ENCODE results near the gene OBSCN.
"Not testable (repeated sequence)": the region's sequence is repeated elsewhere in the genome, so short reads cannot be mapped to it uniquely, and the experiment has no call there.

Gene OBSCN

DNA sequence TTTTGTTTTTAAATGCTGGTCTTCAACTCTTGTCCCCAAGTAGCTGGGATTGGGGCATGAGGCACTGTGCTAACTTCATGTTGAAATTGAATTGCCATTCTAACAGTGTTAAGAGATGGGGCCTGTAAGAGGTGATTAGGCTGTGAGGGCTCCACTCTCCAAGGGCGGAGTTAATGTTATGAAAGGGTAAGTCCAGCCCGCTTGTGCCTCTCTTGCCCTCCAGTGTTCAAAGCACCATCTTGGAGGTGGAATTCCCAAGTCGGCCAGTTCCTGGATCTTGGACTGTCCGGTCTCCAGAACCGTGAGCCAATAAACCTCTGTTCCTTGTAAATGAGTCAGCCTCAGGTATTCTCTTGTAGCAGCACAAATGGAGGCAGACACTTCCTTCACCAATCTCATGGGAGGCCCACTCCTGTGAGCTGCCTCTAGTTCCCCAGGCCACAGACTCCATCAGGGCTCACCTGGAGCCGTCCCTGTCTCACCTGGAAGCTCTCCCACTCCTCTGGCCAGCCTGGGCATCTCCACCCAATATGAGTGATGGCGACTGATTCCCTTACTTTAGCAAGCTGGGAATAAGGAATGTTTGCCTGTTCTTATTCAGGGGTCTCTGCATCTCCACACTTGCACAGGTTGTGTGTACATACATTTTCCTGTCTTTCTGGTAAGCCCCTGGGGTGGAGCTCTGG lies 26.7 kb upstream of the OBSCN start:
- H3K4me3 ChIP-seq (ENCODE audit: low read depth, low read length) = no peak overlapping the region
- DNase-seq (ENCODE audit: low read depth) = no peak

DNA sequence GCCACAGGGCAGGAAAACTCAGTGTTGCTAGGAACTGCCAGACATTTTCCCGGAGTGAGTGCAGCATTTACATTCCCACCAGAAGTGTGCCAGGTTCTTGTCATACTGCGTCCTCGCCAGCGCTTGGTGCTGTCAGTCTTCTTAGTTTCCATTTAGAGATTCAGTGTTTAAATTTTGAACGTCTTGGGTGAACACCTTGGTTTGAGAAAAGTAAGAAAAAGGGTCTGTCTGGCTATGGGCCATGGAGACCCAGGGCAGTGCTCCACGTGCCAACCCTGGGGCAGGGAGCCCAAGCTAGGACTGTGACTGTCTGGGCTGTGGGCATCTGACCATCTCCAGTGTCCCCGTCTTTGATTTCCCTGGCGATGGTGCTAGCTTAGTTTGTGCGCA lies 26.2 kb upstream of the OBSCN start:
- DNase-seq (ENCODE audit: low read depth) = no peak
- H3K4me3 ChIP-seq (ENCODE audit: low read depth, low read length) = no peak overlapping the region

GRCh38 chr1:228182296-228183030 lies 25.4 kb upstream of the OBSCN start:
- DNase-seq (ENCODE audit: low read depth) = no peak
- H3K4me3 ChIP-seq (ENCODE audit: low read depth, low read length) = no peak overlapping the region

GRCh38 chr1:228184152-228184551 lies 23.7 kb upstream of the OBSCN start:
- no peak overlapping the region for H3K4me3 ChIP-seq (ENCODE audit: low read depth, low read length)
- no peak for DNase-seq (ENCODE audit: low read depth)

DNA sequence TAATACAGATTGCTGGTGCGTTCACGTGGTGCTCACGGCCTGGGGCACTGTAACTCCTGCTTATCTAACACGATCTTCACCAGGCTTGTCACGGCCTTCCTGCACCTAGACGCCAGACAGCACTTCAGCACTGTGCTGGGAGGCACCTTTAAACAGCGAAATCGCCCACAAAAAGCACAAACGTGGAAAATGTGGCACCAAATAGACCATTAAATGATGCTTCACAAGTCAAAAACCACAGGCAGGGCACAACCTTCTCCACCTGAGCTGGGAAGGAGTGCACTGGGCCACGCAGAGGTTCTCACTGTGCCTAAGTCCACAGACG lies 22.2 kb upstream of the OBSCN start:
- DNase-seq (ENCODE audit: low read depth) = no peak
- no peak overlapping the region for H3K4me3 ChIP-seq (ENCODE audit: low read depth, low read length)

DNA sequence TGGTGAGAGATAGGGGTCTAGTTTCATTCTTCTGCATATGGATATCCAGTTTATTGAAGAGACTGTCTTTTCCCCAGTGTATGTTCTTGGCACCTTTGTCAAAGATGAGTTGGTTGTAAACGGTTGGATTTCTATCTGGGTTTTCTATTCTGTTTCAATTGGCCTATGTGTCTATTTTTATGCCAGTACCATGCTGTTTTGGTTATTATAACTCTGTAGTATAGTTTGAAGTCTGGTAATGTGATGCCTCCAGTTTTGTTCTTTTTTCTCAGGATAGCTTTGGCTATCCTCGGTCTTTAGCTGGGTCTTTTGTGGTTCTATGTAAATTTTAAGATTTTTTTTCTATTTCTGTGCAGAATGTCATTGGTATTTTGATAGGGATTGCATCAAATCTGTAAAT lies 19.6 kb upstream of the OBSCN start:
- H3K4me3 ChIP-seq (ENCODE audit: low read depth, low read length); DNase-seq (ENCODE audit: low read depth): not testable (repeated sequence)

DNA sequence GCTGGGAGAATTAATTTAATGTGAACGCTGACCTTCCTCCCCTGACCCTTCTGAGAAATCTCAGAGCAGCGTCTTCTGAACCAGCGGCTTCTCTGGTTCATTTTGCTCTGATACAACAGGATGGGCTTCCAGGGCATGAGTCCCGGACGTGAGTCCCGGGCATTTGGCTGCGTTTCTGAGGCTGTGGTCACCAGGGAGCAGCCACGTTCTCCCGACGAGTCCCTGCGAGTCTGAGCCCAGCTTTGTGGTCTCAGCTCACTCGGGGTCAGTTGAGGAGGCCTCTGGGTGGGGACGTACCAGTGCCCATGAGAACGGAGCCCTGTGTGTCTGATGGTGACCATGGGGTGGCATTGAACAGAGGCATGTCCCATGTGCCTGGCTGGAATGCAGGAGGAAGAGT lies 17.7 kb upstream of the OBSCN start:
- DNase-seq (ENCODE audit: low read depth) = no peak
- no peak overlapping the region for H3K4me3 ChIP-seq (ENCODE audit: low read depth, low read length)

DNA sequence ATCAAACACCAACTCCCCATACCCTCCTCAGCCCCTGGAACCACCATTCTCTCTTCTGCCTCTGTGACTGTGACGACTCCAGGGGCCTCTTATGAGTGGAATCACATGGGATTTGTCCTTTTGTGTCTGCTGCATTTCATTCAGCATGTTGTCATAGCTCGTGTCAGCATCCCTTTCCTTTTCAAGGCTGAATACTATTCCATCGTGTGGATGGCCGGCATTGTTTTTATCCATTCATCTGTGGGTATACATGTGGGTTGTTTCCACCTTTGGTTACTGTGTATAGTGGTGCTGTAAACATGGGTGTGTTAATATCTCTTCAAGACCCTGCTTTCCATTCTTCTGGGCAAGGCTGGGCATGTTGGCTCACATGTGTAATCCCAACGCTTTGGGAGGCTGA lies 17.1 kb upstream of the OBSCN start:
- H3K4me3 ChIP-seq (ENCODE audit: low read depth, low read length) = no peak overlapping the region
- DNase-seq (ENCODE audit: low read depth) = no peak

DNA sequence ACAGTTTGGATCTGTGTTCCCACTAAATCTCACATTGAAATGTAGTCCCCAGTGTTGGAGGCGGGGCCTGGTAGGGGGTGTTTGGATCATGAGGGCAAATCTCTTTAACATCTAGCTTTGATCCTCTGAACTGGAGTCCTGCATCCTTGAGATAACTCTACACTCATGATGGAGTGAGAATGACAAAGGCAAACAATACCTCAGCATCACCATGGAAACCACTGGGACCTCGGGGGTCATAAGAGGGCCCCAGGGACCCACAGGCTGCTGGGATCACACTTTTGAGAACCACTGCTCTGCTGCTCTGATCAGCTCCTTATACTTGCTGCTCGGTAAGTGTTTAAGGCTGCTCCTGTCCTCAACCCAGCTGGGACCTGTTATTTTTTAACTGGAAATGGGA lies 13.4 kb upstream of the OBSCN start:
- no peak for DNase-seq (ENCODE audit: low read depth)
- H3K4me3 ChIP-seq (ENCODE audit: low read depth, low read length) = no peak overlapping the region

DNA sequence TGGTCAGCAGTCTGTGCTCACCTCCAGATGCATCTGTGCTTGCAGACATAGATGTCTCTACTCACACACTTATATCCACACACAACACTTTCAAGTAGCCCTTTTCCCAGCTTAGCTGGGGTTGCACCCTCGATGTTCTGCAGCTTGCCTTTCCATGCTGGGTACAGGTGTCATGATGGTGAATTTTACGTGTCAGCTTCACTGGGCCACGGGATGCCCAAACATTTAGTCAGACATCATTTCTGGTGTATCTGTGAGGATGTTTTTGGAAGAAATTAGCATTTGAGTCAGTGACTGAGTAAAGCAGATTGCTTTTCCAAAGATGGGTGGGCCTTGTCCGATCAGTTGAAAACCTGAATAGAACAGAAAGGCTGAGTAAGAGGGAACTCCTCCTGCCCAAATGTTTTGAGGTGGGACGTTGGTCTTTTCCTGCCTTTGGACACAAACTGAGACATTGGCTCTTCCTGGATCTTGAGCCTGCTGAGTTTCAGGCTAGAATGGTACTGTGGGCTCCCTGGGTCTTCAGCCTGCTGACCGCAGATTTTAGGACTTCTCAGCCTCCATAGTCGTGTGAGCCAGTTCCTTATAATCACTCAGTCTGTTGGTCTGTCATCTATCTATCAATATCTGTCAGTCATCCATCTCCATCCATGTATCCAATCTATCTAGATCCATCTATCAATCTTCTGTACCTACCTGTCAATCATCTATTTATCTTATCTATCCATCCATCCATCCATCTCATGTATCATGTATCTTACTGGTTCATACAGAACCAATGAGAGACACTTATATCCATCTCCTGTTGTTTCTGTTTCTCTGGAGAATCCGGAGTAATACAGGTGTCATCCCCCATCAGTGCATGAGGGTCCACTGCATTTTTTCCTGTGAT lies 12.7 kb upstream of the OBSCN start:
- H3K4me3 ChIP-seq (ENCODE audit: low read depth, low read length) = no peak overlapping the region
- no peak for DNase-seq (ENCODE audit: low read depth)

- DNase-seq (ENCODE audit: low read depth) = no peak
- H3K4me3 ChIP-seq (ENCODE audit: low read depth, low read length) = no peak overlapping the region
Observed at GRCh38 chr1:228197555-228198147, 10.2 kb upstream of the OBSCN start.

- no peak for DNase-seq (ENCODE audit: low read depth)
- H3K4me3 ChIP-seq (ENCODE audit: low read depth, low read length) = no peak overlapping the region
Observed at GRCh38 chr1:228198977-228199590, 8.8 kb upstream of the OBSCN start.

- DNase-seq (ENCODE audit: low read depth) = no peak
- no peak overlapping the region for H3K4me3 ChIP-seq (ENCODE audit: low read depth, low read length)
Observed at GRCh38 chr1:228204958-228205357, 2.9 kb upstream of the OBSCN start.

DNA sequence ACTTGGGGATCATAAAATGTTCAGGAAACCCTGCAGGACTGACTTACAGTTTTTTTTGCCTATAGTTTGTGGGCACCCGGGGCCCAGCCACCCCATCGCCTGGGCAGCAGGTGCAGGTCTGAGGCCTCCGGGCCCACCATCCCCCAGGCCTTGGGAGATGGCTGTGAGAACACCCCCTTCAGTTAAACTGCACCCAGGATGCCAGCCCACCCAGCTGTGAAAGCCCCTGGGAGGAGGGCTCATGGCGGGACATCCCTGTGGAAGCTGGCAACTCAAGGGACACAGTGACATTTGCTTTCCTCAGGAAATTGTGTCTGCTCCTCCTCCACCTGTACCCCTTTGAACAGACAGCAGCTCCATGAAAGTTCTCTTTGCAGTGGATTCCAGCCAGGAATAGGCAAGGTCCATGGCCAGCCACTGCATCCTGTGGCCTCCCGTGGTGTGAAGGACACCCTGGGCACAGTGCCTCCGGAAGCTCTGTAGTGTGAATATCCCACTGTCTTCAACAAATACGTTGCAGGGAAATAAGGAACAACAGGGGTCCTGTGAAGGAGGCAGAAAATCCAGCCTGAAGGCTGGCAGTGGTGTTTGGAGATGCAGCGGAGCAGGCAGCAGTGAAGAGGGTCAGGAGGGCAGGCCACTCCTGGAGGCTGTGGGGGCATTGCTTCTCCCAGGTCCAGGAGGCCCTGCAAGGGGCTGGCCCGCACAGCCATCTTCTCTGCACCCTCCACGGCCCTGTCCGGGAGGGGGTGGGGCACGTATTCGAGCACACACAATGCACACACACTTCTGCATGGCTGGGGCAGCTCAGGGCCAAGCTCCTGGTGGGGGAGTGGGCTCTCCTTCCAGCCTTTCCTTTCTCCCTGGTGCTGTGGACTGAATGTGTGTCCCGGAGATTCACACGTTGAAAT lies 2.1 kb upstream of the OBSCN start:
- no peak for DNase-seq (ENCODE audit: low read depth)
- no peak overlapping the region for H3K4me3 ChIP-seq (ENCODE audit: low read depth, low read length)

- no peak for DNase-seq (ENCODE audit: low read depth)
- no peak overlapping the region for H3K4me3 ChIP-seq (ENCODE audit: low read depth, low read length)
Observed at GRCh38 chr1:228206582-228207351, 1.1 kb upstream of the OBSCN start.

DNA sequence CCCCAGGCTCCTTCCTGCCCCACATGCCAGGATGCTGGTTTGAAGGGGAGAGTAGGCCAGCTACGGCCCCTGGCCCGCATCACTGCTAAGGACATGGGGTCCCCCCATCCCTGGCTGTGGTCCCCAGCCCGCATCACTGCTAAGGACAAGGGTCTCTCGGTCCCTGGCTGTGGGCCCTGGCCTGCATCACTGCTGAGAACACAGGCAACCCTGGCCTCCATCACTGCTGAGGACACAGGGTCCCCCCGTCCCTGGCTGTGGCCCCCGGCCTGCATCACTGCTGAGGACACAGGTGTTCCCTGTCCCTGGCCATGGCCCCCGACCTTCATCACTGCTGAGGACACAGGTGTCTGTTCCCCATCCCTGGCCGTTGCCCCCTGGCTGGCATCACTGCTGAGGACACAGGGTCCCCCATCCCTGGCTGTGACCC lies 448 bp upstream of the OBSCN start:
- no peak overlapping the region for H3K4me3 ChIP-seq (ENCODE audit: low read depth, low read length)
- no peak for DNase-seq (ENCODE audit: low read depth)

DNA sequence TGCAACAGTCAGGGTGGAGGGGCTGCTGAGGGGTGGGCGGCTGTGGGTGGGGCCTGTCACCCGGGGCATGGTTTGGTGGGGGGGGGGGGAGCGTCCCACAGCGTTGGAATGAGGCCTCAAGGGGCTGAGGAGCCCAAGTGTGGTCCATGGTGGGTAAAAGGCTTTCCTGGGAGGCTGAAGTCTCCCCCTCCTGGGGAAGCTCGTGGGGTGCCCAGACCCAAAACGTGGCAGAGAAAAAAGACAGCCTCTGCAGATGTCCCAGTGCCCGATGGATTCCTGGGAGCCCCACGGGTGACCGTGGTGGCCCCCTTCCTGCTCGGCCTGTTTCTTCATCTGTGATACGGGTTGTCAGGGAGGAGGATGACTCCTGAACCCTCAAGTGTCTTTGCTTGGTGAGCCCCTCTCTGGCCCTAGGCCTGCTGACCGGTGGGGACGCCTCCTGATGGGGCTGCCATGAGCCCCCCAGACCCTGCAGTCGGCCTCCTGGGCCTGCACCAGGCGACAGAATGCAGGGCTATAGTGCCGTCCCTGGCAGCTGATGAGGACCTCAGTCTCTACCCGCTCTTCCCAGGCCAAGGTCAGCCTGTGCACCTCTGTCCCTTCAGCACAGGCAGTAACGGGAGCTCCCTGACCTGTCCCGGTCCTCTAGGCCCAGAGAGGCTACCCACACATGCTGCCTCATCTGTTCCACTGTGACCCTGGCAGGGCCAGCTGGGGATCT lies 1.1 kb downstream of the OBSCN start:
- H3K4me3 ChIP-seq (ENCODE audit: low read depth, low read length) = no peak overlapping the region
- DNase-seq (ENCODE audit: low read depth) = no peak

Data from skeletal muscle cell (primary cell).